Fibroblast of mammary gland (primary cell): ENCODE measurements around the gene ZNF775.

Experiments
- DNase-seq: peaks from one replicate; pipeline ENCODE4 v3.0.0-alpha.2; 2010; ENCODE audit warnings: low read depth
- H3K4me3 ChIP-seq: 2 replicates; pipeline ENCODE4 v1.5.1; 2011; ENCODE audit warnings: low read depth, mild to moderate bottlenecking, low read length, moderate library complexity; ENCODE audit not compliant: control insufficient read depth
- TF ChIP-seq, protein P1 (sequence below): conservative IDR thresholded peaks from 2 replicates; pipeline ENCODE4 v1.5.1; 2011; ENCODE audit warnings: low read depth, low read length, inconsistent platforms; ENCODE audit not compliant: control insufficient read depth, insufficient read depth

ZNF775 gene

GRCh38 chr7:150396851-150397260 lies 17.7 kb downstream of the ZNF775 start:
- DNase-seq = no peak
- H3K4me3 ChIP-seq = no peak overlapping the region
- TF ChIP-seq, protein P1, sequence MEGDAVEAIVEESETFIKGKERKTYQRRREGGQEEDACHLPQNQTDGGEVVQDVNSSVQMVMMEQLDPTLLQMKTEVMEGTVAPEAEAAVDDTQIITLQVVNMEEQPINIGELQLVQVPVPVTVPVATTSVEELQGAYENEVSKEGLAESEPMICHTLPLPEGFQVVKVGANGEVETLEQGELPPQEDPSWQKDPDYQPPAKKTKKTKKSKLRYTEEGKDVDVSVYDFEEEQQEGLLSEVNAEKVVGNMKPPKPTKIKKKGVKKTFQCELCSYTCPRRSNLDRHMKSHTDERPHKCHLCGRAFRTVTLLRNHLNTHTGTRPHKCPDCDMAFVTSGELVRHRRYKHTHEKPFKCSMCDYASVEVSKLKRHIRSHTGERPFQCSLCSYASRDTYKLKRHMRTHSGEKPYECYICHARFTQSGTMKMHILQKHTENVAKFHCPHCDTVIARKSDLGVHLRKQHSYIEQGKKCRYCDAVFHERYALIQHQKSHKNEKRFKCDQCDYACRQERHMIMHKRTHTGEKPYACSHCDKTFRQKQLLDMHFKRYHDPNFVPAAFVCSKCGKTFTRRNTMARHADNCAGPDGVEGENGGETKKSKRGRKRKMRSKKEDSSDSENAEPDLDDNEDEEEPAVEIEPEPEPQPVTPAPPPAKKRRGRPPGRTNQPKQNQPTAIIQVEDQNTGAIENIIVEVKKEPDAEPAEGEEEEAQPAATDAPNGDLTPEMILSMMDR = no peak

DNA sequence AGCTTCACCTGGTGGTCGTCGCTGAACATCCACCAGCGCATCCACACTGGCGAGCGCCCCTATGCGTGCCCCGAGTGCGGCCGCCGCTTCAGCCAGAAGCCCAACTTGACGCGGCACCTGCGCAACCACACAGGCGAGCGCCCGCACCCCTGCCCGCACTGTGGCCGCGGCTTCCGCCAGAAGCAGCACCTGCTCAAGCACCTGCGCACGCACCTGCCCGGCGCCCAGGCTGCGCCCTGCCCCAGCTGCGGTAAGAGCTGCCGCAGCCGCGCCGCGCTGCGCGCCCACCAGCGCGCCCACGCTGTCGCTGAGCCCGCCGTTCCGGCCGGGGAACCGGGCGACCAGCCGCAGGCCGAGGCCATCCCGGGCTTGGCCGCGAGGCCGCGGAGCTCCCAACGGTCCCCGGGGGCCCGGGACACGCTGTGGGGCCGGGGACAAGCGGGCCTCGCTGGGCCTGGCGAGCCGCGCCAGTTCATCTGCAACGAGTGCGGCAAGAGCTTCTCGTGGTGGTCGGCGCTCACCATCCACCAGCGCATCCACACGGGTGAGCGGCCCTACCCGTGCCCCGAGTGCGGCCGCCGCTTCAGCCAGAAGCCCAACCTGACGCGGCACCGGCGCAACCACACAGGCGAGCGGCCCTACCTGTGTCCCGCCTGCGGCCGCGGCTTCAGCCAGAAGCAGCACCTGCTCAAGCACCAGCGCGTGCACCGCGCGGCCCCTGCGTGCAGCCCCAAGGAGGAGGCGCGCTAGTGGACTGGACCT lies 18.4 kb downstream of the ZNF775 start:
- TF ChIP-seq, protein P1 = no peak
- DNase-seq = no peak
- no peak overlapping the region for H3K4me3 ChIP-seq

DNA sequence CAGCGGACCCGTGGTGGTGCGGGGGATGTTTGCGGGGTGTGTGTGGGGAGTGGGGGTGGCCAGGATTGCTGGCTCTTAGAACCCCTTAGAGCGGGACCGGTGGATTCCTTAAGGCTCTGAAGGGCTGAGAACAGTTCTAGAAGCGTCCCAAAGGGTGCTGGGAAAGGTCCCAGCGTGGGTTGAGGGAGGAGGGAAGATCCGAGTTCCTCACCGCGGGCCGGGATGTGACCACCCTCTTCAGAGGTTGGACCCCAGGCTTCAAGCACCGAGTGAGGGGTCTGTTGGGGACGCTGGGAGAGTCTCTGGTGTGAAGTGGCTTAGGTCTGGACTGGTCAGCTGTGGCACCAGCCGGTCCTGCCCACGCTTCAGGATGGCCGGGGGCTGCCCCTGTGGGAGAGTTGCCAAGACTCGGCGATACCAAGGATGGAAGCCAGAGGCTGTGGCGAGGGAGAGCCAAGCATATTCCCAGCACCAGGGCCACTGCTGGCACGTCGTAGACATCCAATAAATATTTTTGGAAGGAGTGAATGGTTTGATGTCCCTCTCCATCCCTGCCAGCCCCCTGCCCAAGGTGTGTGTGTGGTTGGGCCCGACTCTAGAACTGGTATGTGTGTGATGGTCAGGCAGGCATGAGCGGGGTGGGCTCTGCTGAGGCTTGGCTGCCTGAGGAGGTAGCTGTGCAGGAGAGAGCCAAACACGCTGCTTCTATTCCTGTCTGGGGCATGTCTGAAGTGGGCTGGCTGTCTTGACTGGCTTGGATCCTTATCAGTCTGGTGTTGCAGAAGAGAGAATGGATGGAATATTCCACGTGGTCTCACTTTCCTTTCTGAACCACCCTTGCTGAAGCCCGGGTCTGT lies 19.2 kb downstream of the ZNF775 start:
- no peak for DNase-seq
- TF ChIP-seq, protein P1 = no peak
- H3K4me3 ChIP-seq = no peak overlapping the region

- H3K4me3 ChIP-seq = no peak overlapping the region
- no peak for DNase-seq
- TF ChIP-seq, protein P1 = no peak
These were observed 19.8 kb downstream of the ZNF775 start for GRCh38 chr7:150398965-150399320.

- TF ChIP-seq, protein P1 = no peak
- no peak overlapping the region for H3K4me3 ChIP-seq
- no peak for DNase-seq
These were observed 20.4 kb downstream of the ZNF775 start for GRCh38 chr7:150399421-150400007.

- DNase-seq = peak; percentile 49
- H3K4me3 ChIP-seq = no peak overlapping the region
- TF ChIP-seq, protein P1 = no peak
These were observed 21.1 kb downstream of the ZNF775 start for GRCh38 chr7:150400008-150400787.
